Skeletal muscle satellite cell (primary cell): ENCODE data around the gene ELAPOR1.

Experiments used
- H3K27me3 ChIP-seq: 2 replicates; pipeline ENCODE4 v1.7.0; 2013; ENCODE audit warnings: low read length; ENCODE audit not compliant: control insufficient read depth, insufficient read depth
- H3K36me3 ChIP-seq: 2 replicates; pipeline ENCODE4 v1.7.0; 2013; ENCODE audit warnings: mild to moderate bottlenecking, control low read depth, low read length; ENCODE audit not compliant: insufficient read depth
- H3K4me1 ChIP-seq: 2 replicates; pipeline ENCODE4 v1.7.0; 2013; ENCODE audit warnings: low read length; ENCODE audit not compliant: control insufficient read depth, insufficient read depth
- H3K4me2 ChIP-seq: 2 replicates; pipeline ENCODE4 v1.7.0; 2013; ENCODE audit warnings: mild to moderate bottlenecking, low read length
- H3K4me3 ChIP-seq: 2 replicates; pipeline ENCODE4 v1.7.0; 2013; ENCODE audit warnings: low read length
- H3K9ac ChIP-seq: 2 replicates; pipeline ENCODE4 v1.7.0; 2013; ENCODE audit warnings: mild to moderate bottlenecking, low read depth, low read length, moderate library complexity
- H3K9me3 ChIP-seq: replicated peaks from 2 replicates; pipeline ENCODE4 v1.7.0; 2013; ENCODE audit warnings: mild to moderate bottlenecking, control low read depth, low read length

The ELAPOR1 gene

GRCh38 chr1:109084563-109085517, 29.1 kb upstream of the ELAPOR1 start:
- H3K9ac ChIP-seq = no peak overlapping the region
- no peak overlapping the region for H3K4me3 ChIP-seq
- H3K9me3 ChIP-seq = no peaks in the 10 kb centered on the region

GRCh38 chr1:109089242-109090015, 24.5 kb upstream of the ELAPOR1 start:
- no peak overlapping the region for H3K9ac ChIP-seq
- H3K4me1 ChIP-seq = peaks cover 18% of the 10 kb centered on the region
- H3K27me3 ChIP-seq = no peaks in the 10 kb centered on the region
- peaks cover 4% of the 10 kb centered on the region for H3K36me3 ChIP-seq
- peak overlapping the region; percentile 87 for H3K4me2 ChIP-seq
- no peak overlapping the region for H3K4me3 ChIP-seq
- no peaks in the 10 kb centered on the region for H3K9me3 ChIP-seq

More at GRCh38 chr1:109084563-109085517, 29.1 kb upstream of the ELAPOR1 start:
- no peaks in the 10 kb centered on the region for H3K4me1 ChIP-seq
- H3K36me3 ChIP-seq = no peaks in the 10 kb centered on the region
- no peaks in the 10 kb centered on the region for H3K27me3 ChIP-seq
- H3K4me2 ChIP-seq = no peak overlapping the region

DNA sequence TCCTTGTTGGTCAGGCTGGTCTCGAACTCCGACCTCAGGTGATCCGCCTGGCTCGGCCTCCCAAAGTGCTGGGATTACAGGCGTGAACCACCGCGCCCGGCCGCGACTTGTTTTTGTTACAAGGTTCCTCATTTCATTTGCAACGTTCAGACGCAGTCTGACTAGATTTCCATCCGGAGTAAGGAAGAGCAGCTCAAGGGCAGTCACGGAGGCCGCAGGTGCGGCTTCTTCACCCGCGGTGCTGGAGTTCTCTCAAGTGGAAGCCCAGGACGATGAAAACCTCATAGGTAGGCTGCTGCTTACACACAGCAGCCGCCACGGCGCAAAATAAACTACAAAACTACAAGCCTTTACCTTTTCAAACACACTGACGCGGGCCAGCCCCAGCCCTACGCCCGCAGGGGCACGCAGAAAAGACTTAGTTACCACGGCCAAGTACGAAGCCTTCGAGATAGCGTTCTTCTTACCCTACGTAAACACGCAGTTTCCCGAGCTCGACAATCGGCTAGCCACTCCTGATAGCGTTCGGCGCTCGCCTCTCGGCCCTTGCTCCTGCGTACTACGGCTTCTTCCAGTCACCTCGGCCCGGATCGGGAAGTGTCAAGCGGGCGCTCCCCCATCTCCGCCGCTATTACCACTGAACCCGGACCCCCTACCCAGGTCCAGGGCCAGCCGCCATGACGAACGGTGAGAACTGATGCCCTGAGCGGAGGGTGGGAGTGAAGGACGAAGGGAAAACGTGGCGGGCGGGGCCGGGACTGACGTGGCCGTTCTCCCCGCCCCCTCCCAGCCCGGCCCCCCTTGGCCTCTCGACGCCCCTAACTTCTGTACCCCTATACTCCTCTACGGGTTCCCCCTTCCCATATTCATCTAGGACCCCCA, 23.5 kb upstream of the ELAPOR1 start, which contains the start of gene TMEM167B:
Gene TMEM167B, plus strand, starts transcription at position 569 of the 882 bp plus-strand sequence. Its CDS starts 109 bp downstream, at position 678.
- peaks cover 8% of the 10 kb centered on the region for H3K36me3 ChIP-seq
- H3K4me3 ChIP-seq = peak within 1 kb of the TSS; percentile 85
- H3K4me1 ChIP-seq = peaks cover 21% of the 10 kb centered on the region
- H3K9me3 ChIP-seq = no peaks in the 10 kb centered on the region
- peak within 1 kb of the TSS; percentile 87 for H3K4me2 ChIP-seq
- no peaks in the 10 kb centered on the region for H3K27me3 ChIP-seq
- peak within 1 kb of the TSS; percentile 89 for H3K9ac ChIP-seq

- H3K27me3 ChIP-seq = no peaks in the 10 kb centered on the region
- H3K9ac ChIP-seq = peak overlapping the region; percentile 89
- peak overlapping the region; percentile 85 for H3K4me3 ChIP-seq
- no peaks in the 10 kb centered on the region for H3K9me3 ChIP-seq
- H3K36me3 ChIP-seq = peaks cover 11% of the 10 kb centered on the region
- peak overlapping the region; percentile 87 for H3K4me2 ChIP-seq
- H3K4me1 ChIP-seq = peaks cover 21% of the 10 kb centered on the region
These were observed 22.7 kb upstream of the ELAPOR1 start for GRCh38 chr1:109091078-109091838.

DNA sequence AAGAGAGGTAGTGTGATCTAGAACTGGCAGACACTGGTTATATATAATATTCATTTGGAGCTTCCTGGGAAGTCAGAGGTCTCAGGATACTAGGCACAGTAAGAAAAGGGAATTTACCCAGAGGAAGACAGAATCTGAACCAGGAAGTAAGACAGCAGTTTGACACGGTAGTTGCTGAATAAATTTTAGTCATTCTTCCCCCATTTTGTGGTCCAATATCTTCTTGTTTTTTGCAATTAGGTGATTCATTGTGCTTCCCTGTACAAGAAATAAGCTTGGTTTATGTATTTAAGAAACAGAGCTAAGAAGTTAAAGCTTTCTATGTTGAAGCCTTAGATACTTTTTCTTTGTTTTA, 22.1 kb upstream of the ELAPOR1 start:
- Histone ChIP-seq H3K9ac (peak overlapping the region; percentile 89), H3K4me3 (peak overlapping the region; percentile 85), H3K4me1 (peaks cover 21% of the 10 kb centered on the region), H3K27me3 (no peaks in the 10 kb centered on the region), H3K36me3 (peaks cover 16% of the 10 kb centered on the region), H3K4me2 (peak overlapping the region; percentile 87), H3K9me3 (no peaks in the 10 kb centered on the region)

- Histone ChIP-seq H3K27me3 (no peaks in the 10 kb centered on the region), H3K4me1 (peaks cover 21% of the 10 kb centered on the region), H3K4me2 (no peak overlapping the region), H3K36me3 (peaks cover 16% of the 10 kb centered on the region), H3K9ac (no peak overlapping the region), H3K4me3 (no peak overlapping the region), H3K9me3 (no peaks in the 10 kb centered on the region)
These were observed 19.5 kb upstream of the ELAPOR1 start for GRCh38 chr1:109094377-109094803.

DNA sequence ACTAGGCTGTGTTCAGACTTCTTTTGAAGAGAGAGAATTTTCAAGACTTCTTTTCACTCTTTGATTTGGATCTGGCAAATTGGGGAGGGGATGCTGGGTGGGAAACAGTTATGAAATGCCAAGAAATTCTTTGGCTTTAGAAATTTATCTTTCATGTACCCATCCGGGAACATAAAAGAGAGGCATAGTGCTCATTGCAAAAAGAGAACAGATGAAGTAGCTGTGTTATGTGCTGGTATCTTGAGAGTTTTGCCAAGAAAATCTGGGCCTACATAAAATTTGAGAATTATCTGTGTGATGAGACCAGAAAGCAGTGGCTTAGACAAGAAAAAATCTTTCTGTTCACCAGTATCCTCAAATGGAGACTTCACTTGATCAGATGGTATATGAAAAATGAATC, 19.0 kb upstream of the ELAPOR1 start:
- Histone ChIP-seq H3K36me3 (peaks cover 16% of the 10 kb centered on the region), H3K4me1 (peaks cover 21% of the 10 kb centered on the region), H3K27me3 (no peaks in the 10 kb centered on the region), H3K9ac (no peak overlapping the region), H3K4me3 (no peak overlapping the region), H3K4me2 (no peak overlapping the region), H3K9me3 (no peaks in the 10 kb centered on the region)

GRCh38 chr1:109095631-109096030, 18.3 kb upstream of the ELAPOR1 start:
- Histone ChIP-seq H3K4me1 (peaks cover 16% of the 10 kb centered on the region), H3K9me3 (no peaks in the 10 kb centered on the region), H3K4me3 (no peak overlapping the region), H3K27me3 (no peaks in the 10 kb centered on the region), H3K36me3 (peaks cover 19% of the 10 kb centered on the region), H3K9ac (no peak overlapping the region), H3K4me2 (no peak overlapping the region)

DNA sequence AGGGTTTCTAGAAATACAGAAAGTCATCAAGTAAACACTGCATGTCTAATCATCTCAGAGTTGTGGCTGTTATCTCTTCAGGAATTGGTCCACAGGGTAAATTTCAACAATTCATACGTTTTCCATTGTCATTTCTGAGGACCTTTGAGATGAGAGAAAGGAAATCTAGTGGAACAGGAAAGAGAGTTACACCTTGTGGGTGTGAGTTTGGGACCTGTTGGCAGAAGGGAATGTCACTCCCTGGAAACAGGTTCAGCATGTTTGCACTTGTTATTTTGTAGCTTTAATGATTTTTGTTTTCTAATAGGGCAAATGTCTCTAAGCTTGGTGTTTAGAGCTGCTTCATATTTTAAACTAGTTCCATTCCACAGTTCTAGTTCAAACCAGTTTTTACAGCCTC, 17.8 kb upstream of the ELAPOR1 start:
- Histone ChIP-seq H3K9ac (no peak overlapping the region), H3K4me2 (no peak overlapping the region), H3K27me3 (no peaks in the 10 kb centered on the region), H3K4me3 (no peak overlapping the region), H3K9me3 (no peaks in the 10 kb centered on the region), H3K4me1 (peaks cover 16% of the 10 kb centered on the region), H3K36me3 (peaks cover 19% of the 10 kb centered on the region)

GRCh38 chr1:109099938-109100773, 13.8 kb upstream of the ELAPOR1 start:
- Histone ChIP-seq H3K4me1 (peaks cover 3% of the 10 kb centered on the region), H3K36me3 (peaks cover 11% of the 10 kb centered on the region), H3K9me3 (no peaks in the 10 kb centered on the region), H3K9ac (peak overlapping the region; percentile 99), H3K27me3 (no peaks in the 10 kb centered on the region), H3K4me3 (peak overlapping the region; percentile 95), H3K4me2 (peak overlapping the region; percentile 82)
